GM18498 (cell line): ENCODE data around the gene ME3.

Experiments used
- ATAC-seq: cut with Tn5 transposase; IDR thresholded peaks from one replicate; pipeline ENCODE4 v1.9.1; 2021; ENCODE audit warnings: mild to moderate bottlenecking, moderate library complexity; ENCODE audit not compliant: unreplicated experiment

ME3 gene

GRCh38 chr11:86693518-86693917 lies 21.1 kb upstream of the ME3 start:
- no peak for ATAC-seq

DNA sequence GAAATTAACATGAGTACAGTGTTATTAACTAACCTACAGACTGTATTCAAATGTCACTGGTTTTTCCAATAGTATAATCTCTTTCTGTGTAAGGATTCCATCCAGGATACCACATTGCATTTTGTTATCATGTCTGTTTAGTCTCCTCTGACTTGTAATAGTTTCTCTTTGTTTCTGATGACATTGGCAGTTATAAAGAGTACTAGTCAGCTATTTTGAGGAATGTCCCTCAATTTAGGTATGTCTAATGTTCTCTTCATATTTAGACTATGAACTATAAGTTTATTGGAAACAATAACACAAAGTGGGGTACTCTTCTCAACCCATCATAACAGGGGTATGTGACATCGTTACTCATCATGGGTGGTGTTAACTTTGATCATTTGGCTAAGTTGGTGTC lies 20.3 kb upstream of the ME3 start:
- ATAC-seq: no peak

- ATAC-seq: no peak
Measured at GRCh38 chr11:86692317-86692716, 19.9 kb upstream of the ME3 start.

GRCh38 chr11:86688398-86689179 lies 16.2 kb upstream of the ME3 start:
- no peak for ATAC-seq

DNA sequence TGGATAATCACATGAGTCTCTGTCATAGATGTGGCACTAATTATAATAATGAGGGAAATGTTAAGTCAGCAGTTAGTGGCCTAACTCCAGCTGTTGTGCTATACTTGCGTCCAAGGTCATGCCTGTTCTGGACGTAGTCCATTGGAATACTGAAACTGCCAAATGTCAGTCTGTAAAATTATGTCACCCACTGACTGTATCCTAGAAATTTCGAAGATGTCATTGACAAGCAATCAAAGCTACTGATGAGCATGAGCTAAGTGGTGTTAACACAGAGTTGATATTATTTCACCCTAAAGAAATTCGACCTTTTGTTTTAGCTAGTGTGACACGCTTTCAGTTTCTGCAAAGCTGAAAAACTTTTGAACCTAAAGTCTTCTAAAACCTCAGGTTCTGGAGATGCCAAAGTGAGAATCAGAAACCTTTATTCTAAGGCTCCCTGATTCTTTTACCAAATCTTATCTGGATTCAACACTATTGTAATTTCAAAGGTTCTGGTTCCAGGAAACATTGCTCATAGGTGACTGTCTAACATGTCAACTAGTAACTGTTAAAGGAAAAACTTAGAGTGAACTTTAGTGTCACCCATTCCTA lies 14.9 kb upstream of the ME3 start:
- no peak for ATAC-seq

GRCh38 chr11:86686531-86686930 lies 14.1 kb upstream of the ME3 start:
- ATAC-seq: no peak

- no peak for ATAC-seq
Measured at GRCh38 chr11:86681483-86681756, 9.0 kb upstream of the ME3 start.

DNA sequence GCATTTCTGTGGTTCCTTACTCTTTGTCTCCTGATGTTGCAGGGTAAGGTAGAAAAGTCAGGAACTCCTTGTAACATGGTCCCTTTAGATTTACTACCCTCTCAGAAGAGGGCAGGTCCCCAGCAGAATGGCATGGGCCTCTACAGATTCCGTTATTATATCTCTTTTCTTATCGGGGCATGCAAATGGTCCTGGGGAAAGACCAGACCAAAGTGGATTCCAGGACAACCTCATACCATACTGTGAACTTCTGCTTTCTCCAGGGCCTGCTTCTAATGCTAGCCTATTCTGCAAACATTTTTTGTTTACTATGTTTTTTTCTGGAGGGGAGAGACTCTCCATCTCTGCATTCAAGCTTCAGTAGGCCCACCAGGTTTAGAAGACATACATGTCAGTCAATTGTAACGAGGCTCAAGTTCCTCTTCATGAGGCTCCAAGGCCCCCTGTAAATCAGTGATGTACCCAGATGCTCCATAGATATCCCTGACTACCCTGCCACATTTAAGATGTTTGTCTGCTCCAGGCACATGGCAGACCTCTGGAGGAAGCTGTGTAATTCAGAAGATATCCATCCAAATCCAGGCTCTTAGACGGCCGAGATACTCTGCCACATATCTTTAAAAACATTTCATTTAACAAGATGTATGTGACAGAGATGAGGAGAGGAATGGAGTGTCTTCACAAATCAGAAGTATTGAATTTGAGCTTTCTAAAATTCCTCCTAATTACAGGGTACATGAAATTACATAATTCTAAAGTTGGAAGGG lies 8.5 kb upstream of the ME3 start:
- no peak for ATAC-seq

- ATAC-seq: no peak
Measured at GRCh38 chr11:86678823-86679222, 6.4 kb upstream of the ME3 start.

DNA sequence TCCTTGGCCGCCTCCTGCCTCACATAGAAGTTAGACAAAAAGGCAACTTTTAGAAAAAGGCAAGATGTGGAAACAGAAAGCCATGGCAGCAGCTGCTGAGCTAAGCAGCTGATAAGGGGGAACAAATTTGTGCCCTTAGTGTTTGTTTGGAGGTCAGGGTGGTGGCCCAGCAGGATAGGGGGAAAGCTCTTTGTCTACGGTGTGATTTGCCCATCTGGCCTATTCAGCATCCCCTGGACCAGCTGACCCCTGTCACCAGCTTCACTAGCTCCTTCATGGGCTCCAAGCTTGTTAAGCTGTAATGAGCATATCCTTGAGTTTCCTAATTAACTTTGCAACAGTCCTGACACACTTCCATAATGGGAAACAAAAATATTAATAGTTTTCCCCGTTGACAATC lies 5.9 kb upstream of the ME3 start:
- no peak for ATAC-seq

DNA sequence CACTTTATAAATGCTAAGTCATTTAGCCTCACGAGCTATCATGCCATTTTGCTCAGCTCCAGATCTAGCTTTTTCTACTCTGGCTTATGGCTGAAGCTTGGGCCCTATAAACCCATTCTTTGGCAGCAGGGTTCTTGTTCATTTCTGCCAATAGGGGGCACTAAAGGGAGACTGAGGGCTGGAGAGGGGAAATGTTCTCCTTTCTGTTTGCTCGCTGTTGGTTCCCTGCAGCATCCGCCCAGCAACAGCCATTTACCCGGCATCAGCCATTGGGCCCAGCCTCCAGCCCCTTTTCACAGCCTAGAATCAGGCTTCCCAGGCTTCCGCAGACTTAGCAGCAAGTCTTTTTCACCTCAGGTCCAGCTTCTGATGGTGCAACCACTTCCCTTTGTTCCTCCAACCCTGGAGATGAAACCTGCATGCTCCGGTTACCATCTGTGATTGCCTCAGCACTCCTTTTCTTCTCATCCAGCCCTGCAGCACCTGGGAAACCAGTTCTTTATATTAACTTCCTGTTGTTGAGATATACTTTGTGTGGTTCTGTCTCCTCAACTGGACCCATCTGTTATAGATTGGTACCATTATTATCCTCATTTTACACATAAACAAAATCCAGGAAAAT lies 4.2 kb upstream of the ME3 start:
- no peak for ATAC-seq

- no peak for ATAC-seq
Measured at GRCh38 chr11:86676010-86676409, 3.6 kb upstream of the ME3 start.

GRCh38 chr11:86675017-86675416 lies 2.6 kb upstream of the ME3 start:
- no peak for ATAC-seq

GRCh38 chr11:86673872-86674750 lies 1.7 kb upstream of the ME3 start:
- ATAC-seq: no peak

DNA sequence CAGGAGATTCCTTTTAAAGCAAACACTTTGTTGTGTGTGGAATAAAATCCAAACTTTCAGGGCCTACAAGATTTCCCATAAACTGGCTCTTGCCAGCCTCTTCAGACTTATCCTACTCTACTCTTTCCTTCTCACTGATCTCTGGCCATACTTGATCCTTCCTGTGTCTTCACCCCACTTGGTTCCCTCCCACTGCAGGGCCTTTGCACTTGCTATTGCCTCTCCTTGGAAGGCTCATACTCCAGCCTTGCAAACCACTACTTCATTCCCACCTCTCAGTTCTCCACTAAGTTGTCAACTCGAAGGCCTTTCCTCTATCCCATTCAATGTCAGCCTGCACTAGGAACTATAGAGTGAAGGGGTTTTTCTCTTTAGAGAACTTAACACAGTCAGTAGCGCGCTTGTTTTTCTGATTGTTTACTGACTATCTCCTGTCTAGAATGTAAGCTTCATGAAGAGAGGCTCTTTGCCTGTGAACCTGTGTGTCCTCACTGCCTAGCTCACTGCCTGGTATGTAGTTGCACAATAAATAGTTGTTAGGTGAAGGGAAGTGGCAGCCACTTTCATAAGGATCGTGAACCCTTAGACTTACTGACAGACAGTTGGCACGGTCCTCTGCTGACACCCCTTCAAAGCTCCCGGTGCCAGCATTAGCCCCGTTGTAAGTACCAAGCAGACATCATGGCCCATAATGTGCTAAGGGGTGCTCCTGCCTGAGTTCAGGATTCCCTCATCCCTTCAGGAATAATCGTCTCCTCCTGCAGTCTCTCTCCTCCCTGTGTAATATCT lies 833 bp upstream of the ME3 start:
- ATAC-seq: no peak

- ATAC-seq: peak; percentile 33
Measured at GRCh38 chr11:86671531-86672006, 847 bp downstream of the ME3 start.

GRCh38 chr11:86670911-86671310 lies 1.5 kb downstream of the ME3 start:
- ATAC-seq: no peak

DNA sequence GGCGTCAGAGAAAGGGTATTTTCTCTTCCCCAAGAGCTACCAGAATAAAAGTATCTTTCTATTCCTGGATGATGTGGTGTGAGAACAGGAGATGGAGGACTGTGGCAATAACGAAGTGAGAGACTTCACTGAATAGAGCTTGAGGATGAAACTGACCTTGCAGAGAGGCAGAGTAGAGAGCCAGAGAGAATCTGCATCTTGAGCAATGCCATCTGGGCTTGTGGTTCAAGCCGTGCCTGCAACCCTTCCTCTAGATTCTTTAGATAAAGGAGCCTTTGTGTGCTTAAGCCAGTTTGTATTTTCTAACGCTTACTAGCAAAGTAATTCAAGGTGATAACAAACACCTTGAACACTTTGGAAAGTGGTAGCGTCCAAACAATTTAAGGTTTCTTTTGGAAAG lies 2.2 kb downstream of the ME3 start:
- ATAC-seq: no peak

DNA sequence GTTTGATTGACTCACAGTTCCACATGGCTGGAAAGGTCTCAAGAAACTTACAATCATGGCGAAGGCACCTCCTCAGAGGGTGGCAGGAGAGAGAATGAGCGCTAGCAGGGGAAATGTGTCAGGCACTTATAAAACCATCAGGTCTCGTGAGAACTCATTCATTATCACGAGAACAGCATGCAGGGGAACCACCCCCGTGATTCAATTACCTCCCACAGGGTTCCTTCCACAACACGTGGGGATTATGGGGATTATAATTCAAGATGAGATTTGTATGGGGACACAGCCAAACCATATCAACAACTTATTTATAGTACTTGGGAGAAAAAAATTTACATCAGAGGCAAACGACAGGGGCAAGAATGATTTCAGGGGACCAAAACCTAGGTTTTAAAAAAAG lies 3.0 kb downstream of the ME3 start:
- ATAC-seq: no peak

DNA sequence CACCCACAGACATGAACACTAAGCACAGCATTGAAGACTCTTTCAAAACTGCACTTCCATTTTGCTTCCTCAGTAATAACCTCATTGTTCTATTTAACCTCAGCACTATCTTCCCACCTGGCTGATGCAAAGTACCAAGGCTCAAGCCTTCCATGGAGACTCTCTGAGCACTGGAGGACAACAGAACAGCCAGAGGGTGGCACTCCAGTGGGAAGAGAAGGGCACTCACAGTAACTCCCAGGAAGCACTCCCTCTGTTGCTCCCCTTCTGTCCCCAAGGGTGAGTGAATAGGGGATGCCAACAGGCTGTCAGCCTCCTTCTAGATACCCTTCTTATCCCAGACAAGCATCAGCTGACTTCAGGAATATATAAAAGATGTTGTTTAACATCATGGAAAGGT lies 3.5 kb downstream of the ME3 start:
- ATAC-seq: no peak
